SK-N-SH (cell line): Measurements from ENCODE around the gene FCMR. TPM values are rescaled to one million over a fixed set of nuclear protein-coding genes. Genes with fewer than 3 reads are reported as not detected.

Experiments used
- CTCF ChIA-PET: fragments of 300-600, 350-600 bp; formaldehyde crosslinking; extraction: SDS; loops from one replicate; lab custom pipeline; 2021; lab: Yijun Ruan, JAX
- POLR2A ChIA-PET: fragments of 350-600 bp; sonication (Branson Sonifier 250); formaldehyde crosslinking; extraction: SDS; loops from one replicate; lab custom pipeline; 2020; ENCODE audit warnings: antibody characterized with exemption, inconsistent platforms; lab: Yijun Ruan, JAX
- DNase-seq: peaks from one replicate; pipeline ENCODE4 v3.0.0; 2012
- H2AFZ ChIP-seq: fragments of 200-600 bp; sonication (generic); 2 replicates; pipeline ENCODE4 v1.8.1; 2016; ENCODE audit warnings: antibody characterized with exemption, mild to moderate bottlenecking, low read depth
- H3F3A ChIP-seq: fragments of 200-600 bp; sonication (generic); replicated peaks from 2 replicates; pipeline ENCODE3; 2016; ENCODE audit warnings: antibody characterized with exemption, mild to moderate bottlenecking; ENCODE audit not compliant: insufficient read depth
- H3K27ac ChIP-seq, 2 experiments: fragments of 200-500 bp in 1 of 2; fragments of 200-600 bp in 1 of 2; sonication (Bioruptor generic) in 1 of 2; sonication (generic), shearing (Covaris generic) in 1 of 2; 2 replicates each; pipeline versions ENCODE4 v1.5.1 to v1.6.1; 2014 to 2016; ENCODE audit warnings: low read depth in 2 of 2, inconsistent platforms in 1 of 2, low read length in 1 of 2, mild to moderate bottlenecking in 1 of 2, mixed read lengths in 1 of 2
- H3K27me3 ChIP-seq: fragments of 200-600 bp; sonication (generic), shearing (Covaris generic); 2 replicates; pipeline ENCODE4 v1.6.1; 2016; ENCODE audit warnings: mixed run types; ENCODE audit not compliant: insufficient read depth
- H3K36me3 ChIP-seq, 2 experiments: fragments of 200-500 bp in 1 of 2; fragments of 200-600 bp in 1 of 2; sonication (Bioruptor generic) in 1 of 2; sonication (generic) in 1 of 2; replicated peaks in 1 of 2; 2 replicates each; pipeline versions ENCODE3 to v1.5.1; 2014 to 2016; ENCODE audit warnings: low read length in 1 of 2, mild to moderate bottlenecking in 1 of 2; ENCODE audit not compliant: insufficient read depth in 2 of 2, control insufficient read depth in 1 of 2
- H3K4me1 ChIP-seq, 2 experiments: fragments of 200-500 bp in 1 of 2; fragments of 200-600 bp in 1 of 2; sonication (Bioruptor generic) in 1 of 2; sonication (generic), shearing (Covaris generic) in 1 of 2; 2 replicates each; pipeline versions ENCODE4 v1.5.1 to v1.6.1; 2014 to 2016; ENCODE audit warnings: low read depth in 1 of 2, low read length in 1 of 2, mixed run types in 1 of 2; ENCODE audit not compliant: insufficient read depth in 2 of 2, control insufficient read depth in 1 of 2
- H3K4me2 ChIP-seq: fragments of 200-600 bp; sonication (generic), shearing (Covaris generic); 2 replicates; pipeline ENCODE4 v1.6.1; 2017; ENCODE audit warnings: mixed run types
- H3K4me3 ChIP-seq, 2 experiments: fragments of 200-500 bp in 1 of 2; fragments of 200-600 bp in 1 of 2; sonication (Bioruptor generic) in 1 of 2; sonication (generic), shearing (Covaris generic) in 1 of 2; 2 replicates each; pipeline versions ENCODE4 v1.5.1 to v1.8.1; 2014 to 2016; ENCODE audit warnings: low read depth in 2 of 2, inconsistent platforms in 1 of 2, low read length in 1 of 2, mild to moderate bottlenecking in 1 of 2, mixed read lengths in 1 of 2, moderate library complexity in 1 of 2
- H3K79me2 ChIP-seq: fragments of 200-600 bp; sonication (generic); 2 replicates; pipeline ENCODE4 v1.8.1; 2017; ENCODE audit warnings: mild to moderate bottlenecking; ENCODE audit not compliant: insufficient read depth
- H3K9ac ChIP-seq: fragments of 200-600 bp; sonication (generic); 2 replicates; pipeline ENCODE4 v1.6.1; 2017; ENCODE audit warnings: mixed run types
- H3K9me2 ChIP-seq: fragments of 200-600 bp; sonication (generic); 2 replicates; pipeline ENCODE4 v1.6.1; 2017; ENCODE audit warnings: mixed run types
- H3K9me3 ChIP-seq: fragments of 200-600 bp; sonication (generic); 2 replicates; pipeline ENCODE4 v1.6.1; 2017; ENCODE audit warnings: mixed run types, mild to moderate bottlenecking, moderate library complexity
- H4K20me1 ChIP-seq: fragments of 200-600 bp; sonication (generic); 2 replicates; pipeline ENCODE4 v1.6.1; 2017; ENCODE audit warnings: mild to moderate bottlenecking, mixed run types; ENCODE audit not compliant: insufficient read depth
- CHD2 ChIP-seq: fragments of 150-350 bp; IDR thresholded peaks from 2 replicates; pipeline ENCODE4 v1.6.1; 2018; ENCODE audit warnings: low read length; ENCODE audit not compliant: partially characterized antibody
- CTCF ChIP-seq: fragments of 200-600 bp; sonication (generic); IDR thresholded peaks from 2 replicates; pipeline ENCODE4 v1.6.1; 2017; ENCODE audit warnings: antibody characterized with exemption, mild to moderate bottlenecking, moderate library complexity
- ELF1 ChIP-seq: IDR thresholded peaks from 2 replicates; pipeline ENCODE4 v1.4.0; 2012
- EZH2phosphoT487 ChIP-seq: fragments of 200-600 bp; sonication (generic); IDR thresholded peaks from 2 replicates; pipeline ENCODE4 v1.6.1; 2017; ENCODE audit warnings: low read depth, mixed run types, mild to moderate bottlenecking, antibody characterized with exemption, moderate library complexity, borderline replicate concordance
- FOXM1 ChIP-seq: IDR thresholded peaks from 2 replicates; pipeline ENCODE4 v1.4.0; 2012; ENCODE audit warnings: low read depth, mild to moderate bottlenecking
- GABPA ChIP-seq: IDR thresholded peaks from 2 replicates; pipeline ENCODE4 v1.4.0; 2012; ENCODE audit warnings: low read depth, mild to moderate bottlenecking
- GATA2 ChIP-seq: sonication (generic); formaldehyde crosslinking; IDR thresholded peaks from 2 replicates; pipeline ENCODE4 v1.5.0; 2020; ENCODE audit warnings: mild to moderate bottlenecking, missing genetic modification reagents
- IRF3 ChIP-seq: fragments of 150-350 bp; IDR thresholded peaks from 2 replicates; pipeline ENCODE4 v1.6.1; 2016; ENCODE audit warnings: mild to moderate bottlenecking, low read depth, low read length
- POLR2AphosphoS5 ChIP-seq: IDR thresholded peaks from 2 replicates; pipeline ENCODE4 v1.6.1; 2012; ENCODE audit warnings: low read depth, low read length
- RAD21 ChIP-seq: IDR thresholded peaks from 2 replicates; pipeline ENCODE4 v1.6.1; 2012; ENCODE audit warnings: mild to moderate bottlenecking, low read length
- RCOR1 ChIP-seq: fragments of 150-350 bp; IDR thresholded peaks from 2 replicates; pipeline ENCODE4 v1.6.1; 2017; ENCODE audit warnings: antibody characterized with exemption, low read length
- RXRA ChIP-seq: IDR thresholded peaks from 2 replicates; pipeline ENCODE4 v1.4.0; 2012; ENCODE audit warnings: low read depth, mild to moderate bottlenecking, borderline replicate concordance
- TAF1 ChIP-seq: IDR thresholded peaks from 2 replicates; pipeline ENCODE4 v1.6.1; 2012; ENCODE audit warnings: low read depth, mild to moderate bottlenecking, low read length, moderate library complexity, borderline replicate concordance
- TEAD4 ChIP-seq: IDR thresholded peaks from 2 replicates; pipeline ENCODE4 v1.4.0; 2012; ENCODE audit warnings: mild to moderate bottlenecking, borderline replicate concordance; ENCODE audit not compliant: insufficient read depth
- USF2 ChIP-seq: fragments of 150-350 bp; IDR thresholded peaks from 2 replicates; pipeline ENCODE4 v1.6.1; 2017; ENCODE audit warnings: antibody characterized with exemption, low read length, low read depth, borderline replicate concordance
- WGBS: methylation state at CpG from one replicate; pipeline ENCODE4 v1.1.6; 2017; ENCODE audit warnings: low lambda C conversion rate; 5-methylcytosine and 5-hydroxymethylcytosine counted together
- polyA plus RNA-seq, 3 experiments: library from polyadenylated mRNA; depleted of rRNA; stranded (reverse); fragments of >200 nt; gene quantifications; 2 replicates each; pipeline ENCODE4 v1.2.3, GENCODE V29; 2012
- TF ChIP-seq, protein P1 (sequence below): IDR thresholded peaks from 2 replicates; pipeline ENCODE4; 2012
- TF ChIP-seq, protein P2 (sequence below): IDR thresholded peaks from 2 replicates; pipeline ENCODE4 v1.6.1; 2012; ENCODE audit warnings: mild to moderate bottlenecking, low read depth, low read length, moderate library complexity
- TF ChIP-seq, protein P3 (sequence below): IDR thresholded peaks from 2 replicates; pipeline ENCODE4 v1.4.0; 2012; ENCODE audit warnings: low read depth, borderline replicate concordance

FCMR gene
- polyA plus RNA-seq, 1 of the 3 experiments (the other 2 are of a cell fraction) = 0.15 TPM

DNA sequence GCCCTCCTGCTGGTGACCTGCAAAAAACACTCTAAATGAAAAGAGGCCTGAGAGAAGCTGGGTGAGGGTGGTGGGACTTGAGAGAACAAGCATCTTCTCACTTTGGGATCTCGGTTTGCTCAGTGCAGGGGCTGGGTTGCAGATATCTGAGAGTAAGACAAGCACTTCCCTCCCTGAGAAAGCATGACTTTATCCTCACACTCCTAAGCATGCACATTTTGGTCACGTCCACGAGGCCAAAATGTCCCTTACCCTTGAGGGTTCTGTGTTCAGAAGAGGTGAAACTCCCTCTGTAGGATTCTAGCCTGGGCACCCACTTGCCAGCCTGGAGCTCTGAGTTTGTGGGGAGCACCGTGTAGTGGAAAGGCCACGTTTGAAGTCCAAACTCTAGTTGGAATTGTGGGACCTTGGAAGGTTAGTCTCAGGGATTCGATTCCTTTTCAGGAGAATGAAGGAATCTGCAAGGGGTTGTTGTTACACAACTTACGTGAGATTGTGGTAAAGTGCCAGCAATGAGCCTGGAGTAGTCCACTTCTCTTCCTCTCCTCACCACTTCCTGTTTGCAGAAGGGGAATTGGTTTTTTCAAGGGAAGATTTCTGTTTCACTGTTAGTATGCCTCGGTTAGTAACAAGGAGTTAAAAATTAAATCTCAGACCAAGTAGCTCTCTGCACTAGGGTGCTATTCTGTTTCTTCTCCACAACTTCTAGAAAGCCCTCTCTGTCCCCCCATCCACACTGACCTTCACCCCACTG is 45.5 kb upstream of the FCMR start (continued):
- TF ChIP-seq IRF3 = no peak
- TF ChIP-seq, protein P1, sequence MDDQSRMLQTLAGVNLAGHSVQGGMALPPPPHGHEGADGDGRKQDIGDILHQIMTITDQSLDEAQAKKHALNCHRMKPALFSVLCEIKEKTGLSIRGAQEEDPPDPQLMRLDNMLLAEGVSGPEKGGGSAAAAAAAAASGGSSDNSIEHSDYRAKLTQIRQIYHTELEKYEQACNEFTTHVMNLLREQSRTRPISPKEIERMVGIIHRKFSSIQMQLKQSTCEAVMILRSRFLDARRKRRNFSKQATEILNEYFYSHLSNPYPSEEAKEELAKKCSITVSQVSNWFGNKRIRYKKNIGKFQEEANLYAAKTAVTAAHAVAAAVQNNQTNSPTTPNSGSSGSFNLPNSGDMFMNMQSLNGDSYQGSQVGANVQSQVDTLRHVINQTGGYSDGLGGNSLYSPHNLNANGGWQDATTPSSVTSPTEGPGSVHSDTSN = no peak
- no peak for TF ChIP-seq RCOR1

DNA sequence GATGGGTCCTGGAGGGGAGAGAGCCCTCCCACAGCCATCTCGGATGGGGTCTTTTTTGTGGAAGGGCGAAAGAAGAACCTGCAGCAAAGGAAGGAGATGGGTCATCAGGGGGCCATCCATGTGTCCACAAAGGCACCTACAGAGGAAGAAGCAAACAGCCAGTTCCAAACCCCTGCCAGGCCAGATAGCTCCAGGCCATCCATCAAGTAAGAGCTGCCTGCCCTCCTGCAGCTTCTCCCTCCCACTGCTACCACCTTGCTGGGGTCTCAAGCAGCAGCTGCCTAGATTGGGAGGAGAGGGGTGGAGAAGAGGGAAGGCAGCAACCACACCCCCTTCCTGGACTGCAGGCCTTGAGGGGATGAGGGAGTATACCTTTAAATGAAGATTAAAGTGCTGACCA is 44.0 kb upstream of the FCMR start:
- H3K27me3 ChIP-seq = peaks cover 40% of the 10 kb centered on the region; the same call in 1 of the 2 replicates
- no peak overlapping the region for H3K9ac ChIP-seq
- H2AFZ ChIP-seq = no peak overlapping the region
- H3K9me3 ChIP-seq = no peaks in the 10 kb centered on the region
- no peaks in the 10 kb centered on the region for H4K20me1 ChIP-seq
- no peaks in the 10 kb centered on the region for H3K36me3 ChIP-seq
- no peaks in the 10 kb centered on the region for H3K79me2 ChIP-seq
- CTCF ChIA-PET = interaction anchor here (0.7 to 1.8 kb wide), 6 partner anchors 13 to 744 kb away, joined by 3 to 5 read pairs (median 4); no protein-coding TSS in a partner anchor
- no peak overlapping the region for H3K27ac ChIP-seq
- H3K4me1 ChIP-seq = no peaks in the 10 kb centered on the region
- H3K9me2 ChIP-seq = no peaks in the 10 kb centered on the region
- H3K4me2 ChIP-seq = no peak overlapping the region
- H3F3A ChIP-seq = no peaks in the 10 kb centered on the region
- POLR2A ChIA-PET = no interaction called here
- 30% methylated on average over 2 of the region's 2 CpGs for WGBS
- no peak for DNase-seq
- no peak overlapping the region for H3K4me3 ChIP-seq
- TF ChIP-seq, protein P2, sequence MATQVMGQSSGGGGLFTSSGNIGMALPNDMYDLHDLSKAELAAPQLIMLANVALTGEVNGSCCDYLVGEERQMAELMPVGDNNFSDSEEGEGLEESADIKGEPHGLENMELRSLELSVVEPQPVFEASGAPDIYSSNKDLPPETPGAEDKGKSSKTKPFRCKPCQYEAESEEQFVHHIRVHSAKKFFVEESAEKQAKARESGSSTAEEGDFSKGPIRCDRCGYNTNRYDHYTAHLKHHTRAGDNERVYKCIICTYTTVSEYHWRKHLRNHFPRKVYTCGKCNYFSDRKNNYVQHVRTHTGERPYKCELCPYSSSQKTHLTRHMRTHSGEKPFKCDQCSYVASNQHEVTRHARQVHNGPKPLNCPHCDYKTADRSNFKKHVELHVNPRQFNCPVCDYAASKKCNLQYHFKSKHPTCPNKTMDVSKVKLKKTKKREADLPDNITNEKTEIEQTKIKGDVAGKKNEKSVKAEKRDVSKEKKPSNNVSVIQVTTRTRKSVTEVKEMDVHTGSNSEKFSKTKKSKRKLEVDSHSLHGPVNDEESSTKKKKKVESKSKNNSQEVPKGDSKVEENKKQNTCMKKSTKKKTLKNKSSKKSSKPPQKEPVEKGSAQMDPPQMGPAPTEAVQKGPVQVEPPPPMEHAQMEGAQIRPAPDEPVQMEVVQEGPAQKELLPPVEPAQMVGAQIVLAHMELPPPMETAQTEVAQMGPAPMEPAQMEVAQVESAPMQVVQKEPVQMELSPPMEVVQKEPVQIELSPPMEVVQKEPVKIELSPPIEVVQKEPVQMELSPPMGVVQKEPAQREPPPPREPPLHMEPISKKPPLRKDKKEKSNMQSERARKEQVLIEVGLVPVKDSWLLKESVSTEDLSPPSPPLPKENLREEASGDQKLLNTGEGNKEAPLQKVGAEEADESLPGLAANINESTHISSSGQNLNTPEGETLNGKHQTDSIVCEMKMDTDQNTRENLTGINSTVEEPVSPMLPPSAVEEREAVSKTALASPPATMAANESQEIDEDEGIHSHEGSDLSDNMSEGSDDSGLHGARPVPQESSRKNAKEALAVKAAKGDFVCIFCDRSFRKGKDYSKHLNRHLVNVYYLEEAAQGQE = no peak
- TF ChIP-seq CTCF (no peak), USF2 (no peak), TAF1 (no peak), IRF3 (no peak), FOXM1 (no peak), RAD21 (no peak), RXRA (no peak), POLR2AphosphoS5 (no peak), ELF1 (no peak), GABPA (no peak), CHD2 (no peak), EZH2phosphoT487 (no peak), GATA2 (CRISPR knock-in tag) (no peak), TEAD4 (no peak)
- TF ChIP-seq, protein P3, sequence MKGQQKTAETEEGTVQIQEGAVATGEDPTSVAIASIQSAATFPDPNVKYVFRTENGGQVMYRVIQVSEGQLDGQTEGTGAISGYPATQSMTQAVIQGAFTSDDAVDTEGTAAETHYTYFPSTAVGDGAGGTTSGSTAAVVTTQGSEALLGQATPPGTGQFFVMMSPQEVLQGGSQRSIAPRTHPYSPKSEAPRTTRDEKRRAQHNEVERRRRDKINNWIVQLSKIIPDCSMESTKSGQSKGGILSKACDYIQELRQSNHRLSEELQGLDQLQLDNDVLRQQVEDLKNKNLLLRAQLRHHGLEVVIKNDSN = no peak
